ENCODE measurements around the gene HAND2. TPM values are rescaled to one million over a fixed set of nuclear protein-coding genes. Genes with fewer than 3 reads are reported as not detected.

HAND2 gene
- total RNA-seq, 1 donor from 2014 or later: 116 TPM

GRCh38 chr4:173536808-173537429, 6.9 kb upstream of the HAND2 start:
- peak; percentile 57 for DNase-seq (ENCODE audit: low spot score)

GRCh38 chr4:173535957-173536356, 5.9 kb upstream of the HAND2 start:
- DNase-seq (ENCODE audit: low spot score): no peak

GRCh38 chr4:173535165-173535902, 5.3 kb upstream of the HAND2 start:
- DNase-seq (ENCODE audit: low spot score): peak; percentile 38

- peak; percentile 62 for DNase-seq (ENCODE audit: low spot score)
Measured at GRCh38 chr4:173534434-173534833, 4.4 kb upstream of the HAND2 start.

GRCh38 chr4:173532725-173533511, 2.9 kb upstream of the HAND2 start:
- peak; percentile 48 for DNase-seq (ENCODE audit: low spot score)

GRCh38 chr4:173531086-173531965, 1.3 kb upstream of the HAND2 start:
- peak; percentile 56 for DNase-seq (ENCODE audit: low spot score)

GRCh38 chr4:173530326-173531085, 477 bp upstream of the HAND2 start:
- DNase-seq (ENCODE audit: low spot score): peak; percentile 40

GRCh38 chr4:173528378-173529321, 1.4 kb downstream of the HAND2 start:
- peak; percentile 38 for DNase-seq (ENCODE audit: low spot score)

GRCh38 chr4:173527103-173527891, 2.7 kb downstream of the HAND2 start:
- DNase-seq (ENCODE audit: low spot score): peak; percentile 35

- DNase-seq (ENCODE audit: low spot score): peak; percentile 18
Measured at GRCh38 chr4:173526724-173527102, 3.3 kb downstream of the HAND2 start.

- peak; percentile 52 for DNase-seq (ENCODE audit: low spot score)
Measured at GRCh38 chr4:173526027-173526482, 4.0 kb downstream of the HAND2 start.

GRCh38 chr4:173525118-173526011, 4.7 kb downstream of the HAND2 start:
- peak; percentile 55 for DNase-seq (ENCODE audit: low spot score)

GRCh38 chr4:173524218-173525117, 5.6 kb downstream of the HAND2 start:
- DNase-seq (ENCODE audit: low spot score): peak; percentile 35

GRCh38 chr4:173522951-173523395, 7.1 kb downstream of the HAND2 start:
- no peak for DNase-seq (ENCODE audit: low spot score)

GRCh38 chr4:173522160-173522950, 7.7 kb downstream of the HAND2 start:
- peak; percentile 95 for DNase-seq (ENCODE audit: low spot score)

Measured in umbilical cord (tissue), 2 donors.